ENCODE data around the gene TMEM91. TPM values are rescaled to one million over a fixed set of nuclear protein-coding genes. Genes with fewer than 3 reads are reported as not detected.
"Not testable (repeated sequence)": the region's sequence is repeated elsewhere in the genome, so short reads cannot be mapped to it uniquely, and the experiment has no call there.

TMEM91 gene
- total RNA-seq, 2 donors from 2014 or later = 5.7 to 16.5 TPM

DNA sequence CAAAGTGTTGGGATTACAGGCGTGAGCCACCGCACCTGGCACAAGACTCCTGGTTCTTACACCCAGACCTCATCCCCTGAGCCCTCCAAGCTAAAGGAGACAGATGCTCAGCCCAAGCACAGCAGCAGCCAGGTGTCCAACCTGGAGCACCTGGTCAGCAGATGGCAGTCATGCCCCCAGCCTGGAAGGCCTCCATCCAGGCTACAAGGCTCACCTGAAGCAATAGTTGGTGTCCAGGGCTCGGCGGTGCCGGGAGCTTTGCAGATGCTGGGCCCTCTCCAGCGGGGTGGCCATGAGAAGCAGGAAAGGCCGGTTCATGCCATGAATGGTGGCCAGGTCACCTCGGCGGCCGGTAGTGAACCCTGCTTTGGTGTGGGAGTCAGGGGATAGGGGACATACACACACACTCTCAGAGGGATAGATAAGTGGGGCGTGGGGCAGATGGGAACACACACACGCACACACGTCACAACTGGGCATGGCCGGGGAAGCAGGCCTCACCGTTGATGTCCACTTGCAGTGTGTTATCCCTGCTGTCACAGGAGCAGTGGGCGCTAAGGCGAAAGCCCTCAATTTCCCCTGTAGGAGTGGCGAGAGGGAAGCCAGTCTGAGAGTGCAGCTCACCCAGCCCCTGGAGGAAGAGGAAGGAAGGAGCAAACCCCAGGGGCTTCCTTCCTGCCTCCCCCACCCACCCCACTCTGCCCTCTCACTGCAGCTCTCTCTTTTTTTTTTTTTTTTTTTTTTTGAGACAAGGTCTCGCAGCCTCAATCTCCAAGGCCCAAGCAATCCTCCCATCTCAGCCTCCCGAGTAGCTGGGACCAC is 34.5 kb upstream of the TMEM91 start:
- WGBS, 2 experiments (ENCODE audit: insufficient coverage in 1 of 2, insufficient read length in 1 of 2) = 96% methylated on average over 5 to 20 of the region's 20 CpGs
- peak overlapping the region; percentile 30 for H3K27ac Mint-ChIP-seq

DNA sequence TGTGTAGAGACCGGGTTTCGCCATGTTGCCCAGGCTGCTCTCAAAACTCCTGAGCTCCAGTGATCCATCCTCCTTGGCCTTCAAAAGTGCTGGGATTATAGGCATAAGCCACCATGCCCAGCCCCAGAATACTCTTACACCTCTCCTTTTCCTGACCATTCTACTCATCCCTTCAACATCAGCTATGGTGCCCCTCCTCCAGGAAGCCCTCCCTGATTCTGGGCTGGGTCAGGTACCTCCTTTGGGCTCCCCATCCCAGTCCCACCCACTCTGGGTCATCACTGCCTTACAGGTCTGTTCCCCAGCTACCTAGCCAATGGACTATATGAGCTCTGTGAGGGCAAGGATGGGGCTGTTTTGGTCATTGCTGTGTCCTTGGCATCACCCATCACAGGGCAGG is 32.2 kb upstream of the TMEM91 start:
- Histone ChIP-seq H3K4me3 (ENCODE audit: low read length) (no peak overlapping the region), H3K36me3 (ENCODE audit: control insufficient read depth, insufficient read depth, low read length) (peaks cover 66% of the 10 kb centered on the region), H3K9me3 (ENCODE audit: control insufficient read depth, low read length) (no peaks in the 10 kb centered on the region), H3K27ac (ENCODE audit: low read depth, low read length) (no peak overlapping the region), H3K9ac (ENCODE audit: extremely low read depth, low read length, poor library complexity, severe bottlenecking) (no peak overlapping the region), H3K4me1 (ENCODE audit: control insufficient read depth, insufficient read depth, low read length) (no peaks in the 10 kb centered on the region), H3K27me3 (ENCODE audit: control insufficient read depth, insufficient read depth, low read length, poor library complexity, severe bottlenecking) (no peaks in the 10 kb centered on the region)
- H3K27me3 Mint-ChIP-seq (ENCODE audit: insufficient read depth) = no peaks in the 10 kb centered on the region
- H3K9me3 Mint-ChIP-seq = no peaks in the 10 kb centered on the region
- no peak overlapping the region for H3K27ac Mint-ChIP-seq
- TF ChIP-seq, protein P1, sequence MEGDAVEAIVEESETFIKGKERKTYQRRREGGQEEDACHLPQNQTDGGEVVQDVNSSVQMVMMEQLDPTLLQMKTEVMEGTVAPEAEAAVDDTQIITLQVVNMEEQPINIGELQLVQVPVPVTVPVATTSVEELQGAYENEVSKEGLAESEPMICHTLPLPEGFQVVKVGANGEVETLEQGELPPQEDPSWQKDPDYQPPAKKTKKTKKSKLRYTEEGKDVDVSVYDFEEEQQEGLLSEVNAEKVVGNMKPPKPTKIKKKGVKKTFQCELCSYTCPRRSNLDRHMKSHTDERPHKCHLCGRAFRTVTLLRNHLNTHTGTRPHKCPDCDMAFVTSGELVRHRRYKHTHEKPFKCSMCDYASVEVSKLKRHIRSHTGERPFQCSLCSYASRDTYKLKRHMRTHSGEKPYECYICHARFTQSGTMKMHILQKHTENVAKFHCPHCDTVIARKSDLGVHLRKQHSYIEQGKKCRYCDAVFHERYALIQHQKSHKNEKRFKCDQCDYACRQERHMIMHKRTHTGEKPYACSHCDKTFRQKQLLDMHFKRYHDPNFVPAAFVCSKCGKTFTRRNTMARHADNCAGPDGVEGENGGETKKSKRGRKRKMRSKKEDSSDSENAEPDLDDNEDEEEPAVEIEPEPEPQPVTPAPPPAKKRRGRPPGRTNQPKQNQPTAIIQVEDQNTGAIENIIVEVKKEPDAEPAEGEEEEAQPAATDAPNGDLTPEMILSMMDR (conservative IDR thresholded peaks at IDR 0.05) = no peak
- peaks cover 58% of the 10 kb centered on the region for H3K36me3 Mint-ChIP-seq (ENCODE audit: low read depth)
- WGBS, 2 experiments (ENCODE audit: insufficient coverage in 1 of 2, insufficient read length in 1 of 2) = 100% methylated on average over 2 of the region's 2 CpGs
- no peak overlapping the region for H3K4me3 Mint-ChIP-seq
- DNase-seq = no peak
- H3K4me1 Mint-ChIP-seq = no peaks in the 10 kb centered on the region

More for the DNA sequence above, 34.5 kb upstream of the TMEM91 start:
- no peaks in the 10 kb centered on the region for H3K9me3 Mint-ChIP-seq
- H3K4me3 ChIP-seq (ENCODE audit: low read length) = no peak overlapping the region
- no peaks in the 10 kb centered on the region for H3K27me3 ChIP-seq (ENCODE audit: control insufficient read depth, insufficient read depth, low read length, poor library complexity, severe bottlenecking)
- no peak overlapping the region for H3K27ac ChIP-seq (ENCODE audit: low read depth, low read length)
- TF ChIP-seq, protein P1 (conservative IDR thresholded peaks at IDR 0.05) = peak; percentile 60
- no peaks in the 10 kb centered on the region for H3K4me1 Mint-ChIP-seq
- H3K36me3 Mint-ChIP-seq (ENCODE audit: low read depth) = peaks cover 52% of the 10 kb centered on the region
- no peak overlapping the region for H3K9ac ChIP-seq (ENCODE audit: extremely low read depth, low read length, poor library complexity, severe bottlenecking)
- H3K36me3 ChIP-seq (ENCODE audit: control insufficient read depth, insufficient read depth, low read length) = peaks cover 55% of the 10 kb centered on the region
- no peak overlapping the region for H3K4me3 Mint-ChIP-seq
- H3K9me3 ChIP-seq (ENCODE audit: control insufficient read depth, low read length) = no peaks in the 10 kb centered on the region
- no peaks in the 10 kb centered on the region for H3K27me3 Mint-ChIP-seq (ENCODE audit: insufficient read depth)
- DNase-seq = peak; percentile 72
- H3K4me1 ChIP-seq (ENCODE audit: control insufficient read depth, insufficient read depth, low read length) = no peaks in the 10 kb centered on the region

DNA sequence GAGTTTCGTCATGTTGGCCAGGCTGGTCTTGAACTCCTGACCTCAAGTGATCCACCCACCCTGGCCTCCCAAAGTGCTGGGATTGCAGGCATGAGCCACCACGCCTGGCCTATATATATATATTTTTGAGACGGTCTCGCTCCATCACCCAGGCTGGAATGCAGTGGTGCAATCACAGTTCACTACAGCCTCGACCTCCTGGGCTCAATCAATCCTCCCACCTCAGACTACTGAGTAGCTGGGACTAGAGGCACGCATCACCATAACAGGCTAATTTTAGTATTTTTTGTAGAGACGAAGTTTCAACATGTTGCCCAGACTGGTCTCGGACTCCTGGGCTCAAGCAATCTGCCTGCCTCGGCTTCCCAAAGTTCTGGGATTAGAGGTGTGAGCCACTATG is 29.4 kb upstream of the TMEM91 start:
- not testable (repeated sequence) for H3K9me3 Mint-ChIP-seq; H3K9ac ChIP-seq (ENCODE audit: extremely low read depth, low read length, poor library complexity, severe bottlenecking); H3K27ac ChIP-seq (ENCODE audit: low read depth, low read length); H3K4me1 ChIP-seq (ENCODE audit: control insufficient read depth, insufficient read depth, low read length); H3K27ac Mint-ChIP-seq; H3K27me3 ChIP-seq (ENCODE audit: control insufficient read depth, insufficient read depth, low read length, poor library complexity, severe bottlenecking); H3K4me1 Mint-ChIP-seq; DNase-seq; H3K4me3 Mint-ChIP-seq; H3K27me3 Mint-ChIP-seq (ENCODE audit: insufficient read depth); H3K9me3 ChIP-seq (ENCODE audit: control insufficient read depth, low read length); H3K4me3 ChIP-seq (ENCODE audit: low read length)
- peaks cover 47% of the 10 kb centered on the region for H3K36me3 Mint-ChIP-seq (ENCODE audit: low read depth)
- WGBS, 2 experiments (ENCODE audit: insufficient coverage in 1 of 2, insufficient read length in 1 of 2) = 86 to 91% methylated on average over 8 to 9 of the region's 9 CpGs
- H3K36me3 ChIP-seq (ENCODE audit: control insufficient read depth, insufficient read depth, low read length) = peaks cover 53% of the 10 kb centered on the region

Measured in endodermal cell (in vitro differentiated cells).